ENCODE results near the gene ERBB4. TPM values are rescaled to one million over a fixed set of nuclear protein-coding genes. Genes with fewer than 3 reads are reported as not detected.

Gene ERBB4
- total and polyA plus RNA-seq, 2 of the 8 experiments (the other 6 are each of a cell fraction or from before 2014, with no cell fraction given), result 0.34 to 1.3 TPM

GRCh38 chr2:212109217-212109616 lies 429.4 kb downstream of the ERBB4 start (continued):
- no peak for TF ChIP-seq TEAD4 (IDR thresholded peaks at IDR 0.05; ENCODE audit: low read depth, low read length)
